K562 (cell line): ENCODE data around the gene NFIB. TPM values are rescaled to one million over a fixed set of nuclear protein-coding genes. Genes with fewer than 3 reads are reported as not detected.

ENCODE experiments used
- EGR1 ChIP-seq: fragments of 450-650 bp; conservative IDR thresholded peaks from 2 replicates; pipeline ENCODE4 v1.6.1; 2017; ENCODE audit warnings: mild to moderate bottlenecking
- polyA plus RNA-seq, 8 experiments: library from polyadenylated mRNA; depleted of rRNA in 4 of 8; stranded (reverse) in 5 of 8; unstranded in 3 of 8; fragments of >200 nt; fragmentation: Nextera tagmentation in 2 of 8; fragmentation: Illumina TruSeq in 1 of 8; extraction: Ambion mirVana in 2 of 8; extraction: Trizol in 1 of 8; gene quantifications; 2 replicates each; pipeline versions ENCODE4 v1.2.1 to v1.2.3, GENCODE V29; 2011 to 2014; ENCODE audit warnings: inconsistent platforms in 1 of 8, missing spikeins in 1 of 8
- total RNA-seq, 7 experiments: library from RNA; depleted of rRNA in 6 of 7; stranded (reverse); fragments of >200 nt in 6 of 7; fragmentation: Illumina TruSeq in 2 of 7; extraction: Trizol in 2 of 7; gene quantifications; 2 replicates each; pipeline versions ENCODE4 v1.2.1 to v1.2.3, GENCODE V29; 2011 to 2021; ENCODE audit warnings: low replicate concordance in 1 of 7
- TF ChIP-seq, protein P1 (sequence below), 2 experiments: fragments of 450-650 bp; IDR thresholded peaks; 2 replicates each; pipeline ENCODE4 v1.6.1; 2016; ENCODE audit warnings: mild to moderate bottlenecking in 2 of 2, borderline replicate concordance in 1 of 2, low read depth in 1 of 2, moderate library complexity in 1 of 2
- TF ChIP-seq, protein P2 (sequence below): fragments of 250-450 bp; sonication (Bioruptor Pico); IDR thresholded peaks from 2 replicates; pipeline ENCODE4 v1.9.0; 2021; ENCODE audit warnings: mild to moderate bottlenecking

The NFIB gene
- total and polyA plus RNA-seq, 9 of the 15 experiments (the other 6 are each of a cell fraction or from before 2014, with no cell fraction given), result 1.2 to 3.3 (median 1.9) TPM

- TF ChIP-seq, protein P1, sequence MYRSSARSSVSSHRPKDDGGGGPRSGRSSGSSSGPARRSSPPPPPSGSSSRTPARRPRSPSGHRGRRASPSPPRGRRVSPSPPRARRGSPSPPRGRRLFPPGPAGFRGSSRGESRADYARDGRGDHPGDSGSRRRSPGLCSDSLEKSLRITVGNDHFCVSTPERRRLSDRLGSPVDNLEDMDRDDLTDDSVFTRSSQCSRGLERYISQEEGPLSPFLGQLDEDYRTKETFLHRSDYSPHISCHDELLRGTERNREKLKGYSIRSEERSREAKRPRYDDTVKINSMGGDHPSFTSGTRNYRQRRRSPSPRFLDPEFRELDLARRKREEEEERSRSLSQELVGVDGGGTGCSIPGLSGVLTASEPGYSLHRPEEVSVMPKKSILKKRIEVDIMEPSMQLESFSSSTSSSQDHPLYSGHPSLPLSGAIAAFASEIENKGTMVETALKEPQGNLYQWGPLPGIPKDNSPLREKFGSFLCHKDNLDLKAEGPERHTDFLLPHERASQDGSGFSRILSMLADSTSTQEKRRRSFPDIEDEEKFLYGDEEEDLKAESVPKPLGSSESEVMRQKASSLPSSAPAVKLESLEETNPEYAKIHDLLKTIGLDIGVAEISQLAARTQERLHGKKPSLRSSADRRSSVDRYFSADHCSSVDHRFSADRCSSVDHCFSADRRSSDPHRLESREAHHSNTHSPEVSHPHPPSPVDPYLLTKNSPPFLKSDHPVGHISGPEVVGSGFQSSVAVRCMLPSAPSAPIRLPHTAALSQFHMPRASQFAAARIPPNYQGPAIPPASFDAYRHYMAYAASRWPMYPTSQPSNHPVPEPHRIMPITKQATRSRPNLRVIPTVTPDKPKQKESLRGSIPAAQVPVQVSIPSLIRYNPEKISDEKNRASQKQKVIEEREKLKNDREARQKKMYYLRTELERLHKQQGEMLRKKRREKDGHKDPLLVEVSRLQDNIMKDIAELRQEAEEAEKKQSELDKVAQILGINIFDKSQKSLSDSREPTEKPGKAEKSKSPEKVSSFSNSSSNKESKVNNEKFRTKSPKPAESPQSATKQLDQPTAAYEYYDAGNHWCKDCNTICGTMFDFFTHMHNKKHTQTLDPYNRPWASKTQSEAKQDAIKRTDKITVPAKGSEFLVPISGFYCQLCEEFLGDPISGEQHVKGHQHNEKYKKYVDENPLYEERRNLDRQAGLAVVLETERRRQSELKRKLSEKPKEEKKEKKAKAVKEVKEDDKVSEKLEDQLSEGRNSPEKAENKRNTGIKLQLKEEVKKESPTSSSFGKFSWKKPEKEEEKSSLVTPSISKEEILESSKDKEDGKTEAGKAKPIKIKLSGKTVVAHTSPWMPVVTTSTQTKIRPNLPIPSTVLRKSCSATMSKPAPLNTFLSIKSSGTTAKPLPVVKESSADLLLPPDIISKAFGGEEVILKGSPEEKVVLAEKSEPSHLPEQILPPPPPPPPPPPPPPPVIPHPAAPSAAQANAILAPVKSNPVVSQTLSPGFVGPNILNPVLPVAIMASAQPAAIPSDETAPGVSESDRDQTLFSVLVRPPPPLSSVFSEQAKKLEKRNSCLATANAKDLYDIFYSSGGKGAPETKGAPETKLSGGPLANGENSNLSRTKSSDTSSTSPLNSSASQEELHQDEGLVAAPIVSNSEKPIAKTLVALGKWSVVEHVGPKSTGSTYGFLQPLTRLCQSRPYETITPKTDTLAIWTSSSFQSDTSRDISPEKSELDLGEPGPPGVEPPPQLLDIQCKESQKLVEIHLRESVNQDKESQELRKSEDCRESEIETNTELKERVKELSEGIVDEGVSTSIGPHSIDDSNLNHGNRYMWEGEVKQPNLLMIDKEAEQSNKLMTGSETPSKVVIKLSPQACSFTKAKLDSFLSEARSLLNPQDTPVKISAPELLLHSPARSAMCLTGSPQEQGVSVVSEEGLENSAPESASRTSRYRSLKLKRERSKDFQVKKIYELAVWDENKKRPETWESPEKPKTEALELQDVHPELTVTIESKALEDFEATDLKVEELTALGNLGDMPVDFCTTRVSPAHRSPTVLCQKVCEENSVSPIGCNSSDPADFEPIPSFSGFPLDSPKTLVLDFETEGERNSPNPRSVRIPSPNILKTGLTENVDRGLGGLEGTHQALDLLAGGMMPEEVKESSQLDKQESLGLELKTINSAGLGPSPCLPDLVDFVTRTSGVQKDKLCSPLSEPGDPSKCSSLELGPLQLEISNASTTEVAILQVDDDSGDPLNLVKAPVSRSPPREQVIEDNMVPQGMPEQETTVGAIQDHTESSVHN (IDR thresholded peaks at IDR 0.05; ENCODE audit: borderline replicate concordance in 1 of 2, low read depth in 1 of 2), result no peak
- TF ChIP-seq, protein P2, sequence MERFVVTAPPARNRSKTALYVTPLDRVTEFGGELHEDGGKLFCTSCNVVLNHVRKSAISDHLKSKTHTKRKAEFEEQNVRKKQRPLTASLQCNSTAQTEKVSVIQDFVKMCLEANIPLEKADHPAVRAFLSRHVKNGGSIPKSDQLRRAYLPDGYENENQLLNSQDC, result no peak
- TF ChIP-seq EGR1, result no peak
These were observed 178.5 kb downstream of the NFIB start (continued) for GRCh38 chr9:14135421-14135820.
